Adrenal gland (tissue), 12 donors: ENCODE data around the gene POLR1D. TPM values are rescaled to one million over a fixed set of nuclear protein-coding genes. Genes with fewer than 3 reads are reported as not detected.

ENCODE experiments used
- DNase-seq, 7 donors: peaks; one replicate each; pipeline ENCODE4 v3.0.0-alpha.2; 2019 to 2020
- H3K27ac ChIP-seq, 5 donors: fragments of 200-600 bp; sonication (generic) in 4 of 5; 1 replicate in 3 of 5; 2 replicates in 2 of 5; pipeline versions ENCODE4 v1.5.1 to v1.8.0; 2016 to 2020; ENCODE audit warnings: mild to moderate bottlenecking in 1 of 5
- H3K27me3 ChIP-seq: fragments of 200-600 bp; 2 replicates; pipeline ENCODE4 v1.8.0; 2021
- H3K36me3 ChIP-seq, 2 donors: fragments of 200-600 bp; replicated peaks in 1 of 2; 1 replicate in 1 of 2; 2 replicates in 1 of 2; pipeline versions ENCODE4 v1.5.1 to v1.8.0; 2018 to 2022
- H3K4me1 ChIP-seq, 2 donors: fragments of 200-600 bp; replicated peaks in 1 of 2; 1 replicate in 1 of 2; 2 replicates in 1 of 2; pipeline versions ENCODE4 v1.5.1 to v1.8.0; 2018 to 2021
- H3K4me3 ChIP-seq, 4 donors: fragments of 200-600 bp; sonication (generic) in 3 of 4; one replicate each; pipeline ENCODE4 v1.5.1; 2016 to 2018
- H3K9me3 ChIP-seq, 3 donors: fragments of 200-600 bp; sonication (generic) in 1 of 3; replicated peaks in 1 of 3; 1 replicate in 2 of 3; 2 replicates in 1 of 3; pipeline versions ENCODE4 v1.5.1 to v1.8.0; 2016 to 2021
- POLR2A ChIP-seq, 2 donors: fragments of 450-650 bp; IDR thresholded peaks; one replicate each; pipeline ENCODE4 v1.6.1; 2017; ENCODE audit warnings: antibody characterized with exemption in 2 of 2, mild to moderate bottlenecking in 2 of 2, moderate library complexity in 1 of 2
- WGBS, 4 donors: extraction: QIAGEN DNeasy Blood & Tissue Kit in 2 of 4; methylation state at CpG; one replicate each; pipeline versions ENCODE4 v1.1.5 to v1.1.7; 2013 to 2017; 5-methylcytosine and 5-hydroxymethylcytosine counted together
- intact Hi-C, 2 donors: fragments of 100-400 bp; cut with DNase I; formaldehyde crosslinking; loops; one replicate each; pipeline versions ENCODE4 v1.14.1 to v1.15.0; 2022 to 2023
- polyA plus RNA-seq, 3 donors: library from polyadenylated mRNA; stranded (reverse); fragments of 200-250 nt in 2 of 3; fragments of 350-450 nt in 1 of 3; fragmentation: Illumina TruSeq in 1 of 3; extraction: RNeasy Lipid Tissue Mini Kit (QIAGEN cat#74804) in 1 of 3; gene quantifications; one replicate each; pipeline ENCODE4 v1.2.3, GENCODE V29; 2013 to 2014
- total RNA-seq, 9 donors: library from RNA; depleted of rRNA in 4 of 9; stranded (reverse); fragments of >200 nt in 4 of 9; fragments of 120-200 nt in 1 of 9; fragmentation: NEBNext Ultra II Directional in 1 of 9; extraction: Animal tissue kit (Norgen Biotek cat#: 25700) in 1 of 9; gene quantifications; one replicate each; pipeline versions ENCODE4 v1.1.0 to v1.2.4, GENCODE V29; 2013 to 2023
- TF ChIP-seq, protein P1 (sequence below), 6 experiments: fragments of 450-650 bp in 4 of 6; fragments of 200-600 bp in 2 of 6; sonication (generic) in 1 of 6; IDR thresholded peaks; 1 replicate in 5 of 6; 2 replicates in 1 of 6; pipeline versions ENCODE4 v1.5.1 to v1.8.0; 2016 to 2021; ENCODE audit warnings: antibody characterized with exemption in 6 of 6, mild to moderate bottlenecking in 2 of 6, moderate library complexity in 1 of 6
- donor health status: healthy with polysubstance abuse.
- donor health status: Bipolar disorder and iron deficiency.
- donor health status: DM: yes; HTN: yes; CAD: no.
- donor health status: DM: no; HTN: no; CAD: no.
- donor health status: DM: no; HTN: no; CAD: no.
- donor health status: DM: yes; HTN: yes; CAD: no.

The POLR1D gene
- total and polyA plus RNA-seq, 12 donors, result 81.5 to 369 (median 176) TPM

DNA sequence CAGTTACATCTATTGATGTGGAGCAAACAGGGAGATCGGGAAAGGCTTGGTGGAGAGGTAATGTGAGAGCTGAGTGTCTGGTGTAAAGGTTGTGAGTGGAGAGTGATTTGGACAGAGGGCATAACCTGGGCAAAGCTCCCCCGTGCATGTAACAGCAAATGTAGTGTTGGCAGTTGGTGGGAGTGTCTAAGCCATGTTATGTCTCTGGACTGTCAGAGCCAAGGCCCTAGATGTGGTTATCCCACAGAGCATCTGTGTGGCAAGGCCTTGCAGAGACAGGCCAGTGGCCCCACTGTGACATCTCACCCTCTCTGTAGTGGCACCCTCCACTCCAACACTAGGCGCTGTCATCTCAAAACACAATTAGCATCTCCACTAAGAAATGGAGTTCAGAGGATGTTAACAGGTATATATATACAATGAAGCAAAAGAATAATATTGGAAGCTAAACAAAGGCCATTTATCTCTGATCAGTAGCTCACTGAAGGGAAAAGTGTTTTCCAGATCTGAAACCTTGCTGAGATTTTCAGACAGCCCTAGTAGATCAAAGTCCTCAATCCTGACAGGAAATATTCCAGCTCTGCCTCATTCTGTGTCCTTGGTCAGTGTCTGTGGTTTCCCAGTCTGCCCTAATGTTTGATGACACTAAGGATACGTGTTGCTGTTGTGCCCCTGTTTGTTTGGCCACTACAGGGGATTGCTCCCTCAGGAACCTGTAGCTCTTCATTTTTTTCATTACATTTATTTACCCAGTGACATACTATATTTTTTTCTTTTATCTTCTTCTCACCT is 20.2 kb downstream of the POLR1D start:
- Histone ChIP-seq H3K27me3 (no peaks in the 10 kb centered on the region), H3K4me1 (peaks cover 39 to 81% of the 10 kb centered on the region in 2 donors), H3K4me3 (no peak overlapping the region), H3K27ac (peak overlapping the region in 3 of 5 donors; percentile 34 to 63 (median 55)), H3K36me3 (no peaks in the 10 kb centered on the region), H3K9me3 (no peaks in the 10 kb centered on the region)
- DNase-seq, result peak in 2 of 7 donors; percentile 20 to 29
- intact Hi-C loops, result no loop called here
- WGBS, 4 donors, result 72 to 76% (median 75%) methylated on average over 4 of the region's 4 CpGs
- TF ChIP-seq, protein P1, sequence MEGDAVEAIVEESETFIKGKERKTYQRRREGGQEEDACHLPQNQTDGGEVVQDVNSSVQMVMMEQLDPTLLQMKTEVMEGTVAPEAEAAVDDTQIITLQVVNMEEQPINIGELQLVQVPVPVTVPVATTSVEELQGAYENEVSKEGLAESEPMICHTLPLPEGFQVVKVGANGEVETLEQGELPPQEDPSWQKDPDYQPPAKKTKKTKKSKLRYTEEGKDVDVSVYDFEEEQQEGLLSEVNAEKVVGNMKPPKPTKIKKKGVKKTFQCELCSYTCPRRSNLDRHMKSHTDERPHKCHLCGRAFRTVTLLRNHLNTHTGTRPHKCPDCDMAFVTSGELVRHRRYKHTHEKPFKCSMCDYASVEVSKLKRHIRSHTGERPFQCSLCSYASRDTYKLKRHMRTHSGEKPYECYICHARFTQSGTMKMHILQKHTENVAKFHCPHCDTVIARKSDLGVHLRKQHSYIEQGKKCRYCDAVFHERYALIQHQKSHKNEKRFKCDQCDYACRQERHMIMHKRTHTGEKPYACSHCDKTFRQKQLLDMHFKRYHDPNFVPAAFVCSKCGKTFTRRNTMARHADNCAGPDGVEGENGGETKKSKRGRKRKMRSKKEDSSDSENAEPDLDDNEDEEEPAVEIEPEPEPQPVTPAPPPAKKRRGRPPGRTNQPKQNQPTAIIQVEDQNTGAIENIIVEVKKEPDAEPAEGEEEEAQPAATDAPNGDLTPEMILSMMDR (IDR thresholded peaks at IDR 0.05), result no peak
- no peak for TF ChIP-seq POLR2A (IDR thresholded peaks at IDR 0.05)

GRCh38 chr13:27643334-27644132 is 21.8 kb downstream of the POLR1D start:
- peak overlapping the region in 4 of 5 donors; percentile 13 to 57 (median 43) for H3K27ac ChIP-seq
- 77 to 82% (median 79%) methylated on average over 5 of the region's 5 CpGs for WGBS, 4 donors
- no peaks in the 10 kb centered on the region for H3K27me3 ChIP-seq
- intact Hi-C loops, result no loop called here
- peaks cover 33 to 64% of the 10 kb centered on the region in 2 donors for H3K4me1 ChIP-seq
- no peaks in the 10 kb centered on the region for H3K9me3 ChIP-seq
- TF ChIP-seq POLR2A (IDR thresholded peaks at IDR 0.05), result no peak
- TF ChIP-seq, protein P1 (IDR thresholded peaks at IDR 0.05), result no peak
- no peak overlapping the region for H3K4me3 ChIP-seq
- DNase-seq, result no peak
- no peaks in the 10 kb centered on the region for H3K36me3 ChIP-seq

DNA sequence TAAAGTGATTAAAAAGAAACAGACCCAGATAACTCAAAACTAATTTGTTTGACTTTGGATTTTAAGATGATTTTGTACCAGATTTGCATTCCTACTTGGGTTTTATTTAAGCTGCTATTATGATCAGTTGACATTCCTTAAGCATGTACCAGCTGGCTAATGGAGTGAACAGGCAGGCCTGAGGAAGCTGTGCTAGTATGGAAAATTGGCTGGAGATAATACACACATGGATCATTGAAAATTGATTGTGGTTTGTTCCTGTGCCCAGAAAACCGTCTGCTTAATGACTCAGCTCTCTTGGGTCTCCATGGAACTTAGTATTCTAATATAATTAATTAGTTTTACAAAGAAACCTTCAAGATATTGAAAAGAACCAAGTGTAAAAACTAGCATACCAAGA is 22.6 kb downstream of the POLR1D start:
- intact Hi-C loops, result no loop called here
- H3K4me1 ChIP-seq, result peaks cover 29 to 57% of the 10 kb centered on the region in 2 donors
- WGBS, 4 donors, result 3 to 21% (median 9%) methylated on average over 1 of the region's 1 CpG
- H3K9me3 ChIP-seq, result no peaks in the 10 kb centered on the region
- peak; percentile 39 to 69 (median 63) for DNase-seq
- no peak for TF ChIP-seq POLR2A (IDR thresholded peaks at IDR 0.05)
- TF ChIP-seq, protein P1 (IDR thresholded peaks at IDR 0.05), result no peak
- H3K27ac ChIP-seq, result peak overlapping the region in 3 of 5 donors; percentile 19 to 57 (median 49)
- H3K4me3 ChIP-seq, result no peak overlapping the region
- H3K36me3 ChIP-seq, result no peaks in the 10 kb centered on the region
- no peaks in the 10 kb centered on the region for H3K27me3 ChIP-seq

DNA sequence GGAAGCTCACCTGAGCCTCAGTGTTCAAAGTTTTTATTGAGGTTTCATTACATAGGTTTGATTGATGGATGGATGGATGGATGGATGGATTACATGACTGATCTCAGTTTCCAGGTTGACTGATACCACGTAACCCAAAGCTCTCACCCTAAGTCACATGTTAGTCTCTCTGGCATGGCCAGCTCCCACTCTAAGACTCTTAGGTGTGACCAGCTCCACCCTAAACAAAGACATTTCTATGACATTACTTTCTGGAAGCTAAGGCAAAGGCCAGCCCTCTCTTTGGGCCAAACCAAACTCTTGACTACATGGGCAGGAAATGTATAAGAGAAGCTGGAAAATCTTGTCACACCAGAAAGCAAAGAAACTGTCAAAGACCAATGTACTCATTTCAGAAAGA is 28.6 kb downstream of the POLR1D start:
- 95 to 100% (median 99%) methylated on average over 1 of the region's 1 CpG for WGBS, 4 donors
- H3K36me3 ChIP-seq, result peaks cover 0 to 20% of the 10 kb centered on the region in 2 donors
- no peak overlapping the region for H3K4me3 ChIP-seq
- H3K27ac ChIP-seq, result no peak overlapping the region
- peaks cover 0 to under 1% of the 10 kb centered on the region in 2 donors for H3K4me1 ChIP-seq
- no peak for DNase-seq
- H3K27me3 ChIP-seq, result no peaks in the 10 kb centered on the region
- intact Hi-C loops, result no loop called here
- peaks cover 0 to 4% (median 0%) of the 10 kb centered on the region in 3 donors for H3K9me3 ChIP-seq
- TF ChIP-seq, protein P1 (IDR thresholded peaks at IDR 0.05), result no peak
- TF ChIP-seq POLR2A (IDR thresholded peaks at IDR 0.05), result no peak
